Esophagus muscularis mucosa (tissue), 4 donors: Measurements from ENCODE around the gene ROBO1. TPM values are rescaled to one million over a fixed set of nuclear protein-coding genes. Genes with fewer than 3 reads are reported as not detected.

ENCODE experiments used
- DNase-seq: peaks from one replicate; pipeline ENCODE4 v3.0.0-alpha.2; 2017; ENCODE audit errors: extremely low spot score
- H3K27ac ChIP-seq, 4 donors: fragments of 200-600 bp; sonication (generic); replicated peaks in 1 of 4; 1 replicate in 3 of 4; 2 replicates in 1 of 4; pipeline ENCODE4 v1.5.1; 2016 to 2019; ENCODE audit warnings: mild to moderate bottlenecking in 1 of 4
- H3K27me3 ChIP-seq, 4 donors: fragments of 200-600 bp; sonication (generic); one replicate each; pipeline versions ENCODE4 v1.5.1 to v1.6.0; 2016 to 2019
- H3K36me3 ChIP-seq, 4 donors: fragments of 200-600 bp; sonication (generic); one replicate each; pipeline ENCODE4 v1.5.1; 2016 to 2019
- H3K4me1 ChIP-seq, 4 donors: fragments of 200-600 bp; sonication (generic); one replicate each; pipeline ENCODE4 v1.5.1; 2016 to 2019
- H3K4me3 ChIP-seq, 4 donors: fragments of 200-600 bp; sonication (generic); 1 replicate in 2 of 4; 2 replicates in 2 of 4; pipeline ENCODE4 v1.5.1; 2016 to 2019; ENCODE audit warnings: mild to moderate bottlenecking in 4 of 4, moderate library complexity in 1 of 4
- H3K9me3 ChIP-seq, 4 donors: fragments of 200-600 bp; sonication (generic); 1 replicate in 3 of 4; 2 replicates in 1 of 4; pipeline ENCODE4 v1.5.1; 2016 to 2019
- EP300 ChIP-seq: sonication (generic); formaldehyde crosslinking; IDR thresholded peaks from one replicate; pipeline ENCODE4 v1.6.1; 2017; ENCODE audit warnings: antibody characterized with exemption
- POLR2A ChIP-seq: fragments of 450-650 bp; IDR thresholded peaks from one replicate; pipeline ENCODE4 v1.6.1; 2017; ENCODE audit warnings: antibody characterized with exemption, moderate library complexity, mild to moderate bottlenecking, low read depth
- POLR2AphosphoS5 ChIP-seq, 2 donors: sonication (generic); formaldehyde crosslinking; IDR thresholded peaks; one replicate each; pipeline ENCODE4 v1.6.1; 2017; ENCODE audit warnings: antibody characterized with exemption in 2 of 2
- WGBS: methylation state at CpG from one replicate; pipeline ENCODE4 v1.1.5; 2018; 5-methylcytosine and 5-hydroxymethylcytosine counted together
- intact Hi-C: fragments of 100-400 bp; cut with DNase I; formaldehyde crosslinking; loops from one replicate; pipeline ENCODE4 v1.15.1; 2023
- total RNA-seq, 4 donors: library from RNA; depleted of rRNA; stranded (reverse); fragments of >200 nt; gene quantifications; one replicate each; pipeline versions ENCODE4 v1.1.0 to v1.2.1, GENCODE V29; 2016
- TF ChIP-seq, protein P1 (sequence below), 3 experiments: fragments of 200-600 bp in 2 of 3; fragments of 450-650 bp in 1 of 3; sonication (generic) in 2 of 3; IDR thresholded peaks; one replicate each; pipeline ENCODE4 v1.5.1; 2017 to 2019; ENCODE audit warnings: antibody characterized with exemption in 3 of 3, mild to moderate bottlenecking in 2 of 3, moderate library complexity in 1 of 3

ROBO1 gene
- total RNA-seq, 4 donors from 2014 or later: 9.6 to 14.2 (median 12.6) TPM

DNA sequence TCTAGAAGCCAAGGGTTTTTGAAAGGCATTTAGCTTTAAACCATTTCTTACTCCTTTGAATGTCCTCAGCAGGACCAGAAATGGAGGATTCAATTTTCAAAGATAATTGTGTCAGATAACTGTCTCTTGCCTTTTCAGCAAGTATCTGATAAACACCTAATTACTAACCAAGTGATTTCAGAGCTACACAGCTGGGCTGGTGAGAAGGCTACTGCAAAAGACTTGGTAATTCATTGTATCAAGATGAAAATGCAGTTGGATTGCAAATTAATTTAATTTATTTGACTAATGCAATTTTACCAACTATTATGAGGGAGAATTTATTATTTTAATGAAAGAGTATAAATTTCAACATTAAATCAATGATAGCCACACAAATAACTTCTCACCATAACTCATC lies 165.4 kb downstream of the ROBO1 start:
- intact Hi-C loops: no loop called here
- H3K27me3 ChIP-seq: no peaks in the 10 kb centered on the region
- no peaks in the 10 kb centered on the region for H3K36me3 ChIP-seq
- no peak for TF ChIP-seq EP300
- TF ChIP-seq POLR2AphosphoS5 (IDR thresholded peaks at IDR 0.05): no peak
- TF ChIP-seq, protein P1, sequence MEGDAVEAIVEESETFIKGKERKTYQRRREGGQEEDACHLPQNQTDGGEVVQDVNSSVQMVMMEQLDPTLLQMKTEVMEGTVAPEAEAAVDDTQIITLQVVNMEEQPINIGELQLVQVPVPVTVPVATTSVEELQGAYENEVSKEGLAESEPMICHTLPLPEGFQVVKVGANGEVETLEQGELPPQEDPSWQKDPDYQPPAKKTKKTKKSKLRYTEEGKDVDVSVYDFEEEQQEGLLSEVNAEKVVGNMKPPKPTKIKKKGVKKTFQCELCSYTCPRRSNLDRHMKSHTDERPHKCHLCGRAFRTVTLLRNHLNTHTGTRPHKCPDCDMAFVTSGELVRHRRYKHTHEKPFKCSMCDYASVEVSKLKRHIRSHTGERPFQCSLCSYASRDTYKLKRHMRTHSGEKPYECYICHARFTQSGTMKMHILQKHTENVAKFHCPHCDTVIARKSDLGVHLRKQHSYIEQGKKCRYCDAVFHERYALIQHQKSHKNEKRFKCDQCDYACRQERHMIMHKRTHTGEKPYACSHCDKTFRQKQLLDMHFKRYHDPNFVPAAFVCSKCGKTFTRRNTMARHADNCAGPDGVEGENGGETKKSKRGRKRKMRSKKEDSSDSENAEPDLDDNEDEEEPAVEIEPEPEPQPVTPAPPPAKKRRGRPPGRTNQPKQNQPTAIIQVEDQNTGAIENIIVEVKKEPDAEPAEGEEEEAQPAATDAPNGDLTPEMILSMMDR (IDR thresholded peaks at IDR 0.05): no peak
- no peak for TF ChIP-seq POLR2A
- DNase-seq: no peak
- no peak overlapping the region for H3K4me3 ChIP-seq
- no peaks in the 10 kb centered on the region for H3K9me3 ChIP-seq
- no peaks in the 10 kb centered on the region for H3K4me1 ChIP-seq
- H3K27ac ChIP-seq: no peak overlapping the region

DNA sequence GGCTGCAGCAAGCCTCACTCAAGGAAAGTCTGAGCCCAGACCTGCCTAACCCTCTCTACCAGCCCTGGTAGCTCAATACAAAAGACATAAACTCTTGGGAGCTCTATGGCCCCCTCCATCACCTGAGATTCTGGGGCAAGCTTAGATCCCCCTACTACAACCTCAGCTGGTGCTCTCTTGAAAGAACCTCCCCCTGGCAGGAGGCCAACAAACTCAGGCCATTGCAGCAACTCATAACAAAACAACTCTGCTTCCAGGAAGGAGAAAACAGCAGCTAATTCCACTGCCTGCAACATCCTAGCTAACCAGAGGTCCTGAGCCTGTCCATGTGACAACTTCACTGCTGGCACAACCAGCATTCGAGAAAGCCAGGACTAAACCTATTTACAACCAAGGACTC lies 169.2 kb downstream of the ROBO1 start:
- no peaks in the 10 kb centered on the region for H3K9me3 ChIP-seq
- no peak for TF ChIP-seq EP300
- TF ChIP-seq, protein P1 (IDR thresholded peaks at IDR 0.05): no peak
- TF ChIP-seq POLR2AphosphoS5 (IDR thresholded peaks at IDR 0.05): no peak
- no peak for TF ChIP-seq POLR2A
- DNase-seq: no peak
- no peak overlapping the region for H3K4me3 ChIP-seq
- no peak overlapping the region for H3K27ac ChIP-seq
- no peaks in the 10 kb centered on the region for H3K4me1 ChIP-seq
- WGBS: 86% methylated on average over 1 of the region's 1 CpG
- no peaks in the 10 kb centered on the region for H3K27me3 ChIP-seq
- no peaks in the 10 kb centered on the region for H3K36me3 ChIP-seq
- intact Hi-C loops: no loop called here

DNA sequence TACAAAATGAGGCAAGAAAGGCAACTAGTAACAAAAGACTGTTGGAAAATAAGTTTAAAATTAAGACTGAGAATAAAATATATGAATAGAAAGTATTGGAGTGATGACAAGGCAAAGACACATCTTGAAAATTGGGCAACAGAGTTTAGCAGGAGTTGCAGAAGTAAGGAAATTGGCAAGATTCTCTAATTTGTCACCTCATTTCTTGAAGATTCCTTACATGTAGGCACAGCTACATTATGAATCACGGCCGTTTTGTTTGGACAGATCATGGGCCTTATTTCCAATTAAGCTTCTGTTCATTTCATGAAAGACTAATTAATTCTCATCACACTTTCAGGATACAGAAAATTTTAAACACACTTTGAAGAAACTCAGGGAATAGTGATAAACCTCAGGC lies 170.1 kb downstream of the ROBO1 start:
- no peaks in the 10 kb centered on the region for H3K9me3 ChIP-seq
- H3K27me3 ChIP-seq: no peaks in the 10 kb centered on the region
- DNase-seq: no peak
- H3K4me1 ChIP-seq: no peaks in the 10 kb centered on the region
- TF ChIP-seq POLR2AphosphoS5 (IDR thresholded peaks at IDR 0.05) (no peak), EP300 (no peak), POLR2A (no peak)
- TF ChIP-seq, protein P1 (IDR thresholded peaks at IDR 0.05): no peak
- intact Hi-C loops: no loop called here
- no peaks in the 10 kb centered on the region for H3K36me3 ChIP-seq
- H3K27ac ChIP-seq: no peak overlapping the region
- WGBS: 41% methylated on average over 2 of the region's 2 CpGs
- no peak overlapping the region for H3K4me3 ChIP-seq

DNA sequence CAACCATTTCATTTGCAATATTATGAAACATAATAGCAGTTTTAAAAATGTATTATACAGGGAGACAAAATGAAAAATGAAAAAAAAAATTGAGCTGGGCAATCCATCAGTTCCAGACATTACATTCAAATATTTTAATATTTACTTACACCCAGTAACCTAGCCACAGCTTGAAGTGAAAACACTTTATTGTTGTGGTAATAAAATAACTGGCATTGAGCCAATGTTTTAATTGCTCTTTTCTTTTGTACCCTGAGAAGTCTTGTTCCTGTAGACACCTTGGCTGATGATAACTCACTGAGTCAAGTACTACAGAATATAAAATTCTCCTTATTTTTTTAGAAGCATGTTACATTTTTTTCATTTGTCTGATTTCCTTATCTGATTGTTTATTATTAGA lies 180.6 kb downstream of the ROBO1 start:
- Histone ChIP-seq H3K4me1 (no peaks in the 10 kb centered on the region), H3K27ac (no peak overlapping the region), H3K9me3 (no peaks in the 10 kb centered on the region), H3K4me3 (no peak overlapping the region), H3K27me3 (no peaks in the 10 kb centered on the region), H3K36me3 (no peaks in the 10 kb centered on the region)
- DNase-seq: no peak
- intact Hi-C loops: no loop called here
- no peak for TF ChIP-seq POLR2A
- no peak for TF ChIP-seq POLR2AphosphoS5 (IDR thresholded peaks at IDR 0.05)
- TF ChIP-seq, protein P1 (IDR thresholded peaks at IDR 0.05): no peak
- TF ChIP-seq EP300: no peak

DNA sequence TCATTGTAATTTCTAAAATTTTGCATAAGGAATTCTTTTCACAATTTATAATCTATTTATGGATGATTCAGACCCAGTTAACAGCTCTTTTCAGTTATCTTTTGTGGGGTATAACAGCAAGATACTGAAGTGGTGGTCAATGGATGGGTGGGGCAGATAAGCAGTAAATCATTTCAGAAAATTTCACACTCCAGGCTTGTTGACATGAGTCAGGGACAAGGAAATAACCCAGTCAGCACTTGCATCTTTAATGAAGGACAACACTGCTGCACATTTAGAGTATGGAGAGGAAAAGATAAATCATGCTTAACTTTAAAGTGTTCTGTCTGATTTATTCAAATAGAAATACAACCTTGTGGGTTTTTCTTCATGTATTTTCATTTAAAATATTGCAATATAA lies 181.6 kb downstream of the ROBO1 start:
- Histone ChIP-seq H3K9me3 (no peaks in the 10 kb centered on the region), H3K4me3 (no peak overlapping the region), H3K27me3 (no peaks in the 10 kb centered on the region), H3K36me3 (no peaks in the 10 kb centered on the region), H3K4me1 (no peaks in the 10 kb centered on the region), H3K27ac (no peak overlapping the region)
- TF ChIP-seq EP300 (no peak), POLR2A (no peak), POLR2AphosphoS5 (IDR thresholded peaks at IDR 0.05) (no peak)
- TF ChIP-seq, protein P1 (IDR thresholded peaks at IDR 0.05): no peak
- DNase-seq: no peak
- intact Hi-C loops: no loop called here
